Liver (tissue), 9 donors: ENCODE data around the gene PTPA. TPM values are rescaled to one million over a fixed set of nuclear protein-coding genes. Genes with fewer than 3 reads are reported as not detected.

ENCODE experiments used
- DNase-seq: peaks from one replicate; pipeline ENCODE4 v3.0.0-alpha.2; 2017; ENCODE audit warnings: low spot score
- H3K27ac ChIP-seq, 2 donors: one replicate each; pipeline ENCODE4 v1.7.0; 2013; ENCODE audit warnings: inconsistent platforms in 2 of 2, low read length in 2 of 2, control low read depth in 1 of 2, low read depth in 1 of 2, mild to moderate bottlenecking in 1 of 2
- H3K27me3 ChIP-seq, 4 donors: one replicate each; pipeline versions ENCODE4 v1.6.1 to v1.7.0; 2013; ENCODE audit warnings: low read length in 3 of 4, inconsistent platforms in 1 of 4, mild to moderate bottlenecking in 1 of 4, moderate library complexity in 1 of 4; ENCODE audit not compliant: control insufficient read depth in 4 of 4, insufficient read depth in 4 of 4
- H3K36me3 ChIP-seq, 4 donors: one replicate each; pipeline versions ENCODE4 v1.6.1 to v1.7.0; 2013; ENCODE audit warnings: low read length in 3 of 4, mild to moderate bottlenecking in 3 of 4, low read depth in 1 of 4, moderate library complexity in 1 of 4; ENCODE audit not compliant: control insufficient read depth in 4 of 4, insufficient read depth in 3 of 4
- H3K4me1 ChIP-seq, 4 donors: one replicate each; pipeline versions ENCODE4 v1.6.1 to v1.7.0; 2013; ENCODE audit warnings: low read length in 3 of 4, mild to moderate bottlenecking in 3 of 4, moderate library complexity in 1 of 4; ENCODE audit not compliant: control insufficient read depth in 4 of 4, insufficient read depth in 4 of 4
- H3K4me3 ChIP-seq, 3 donors: one replicate each; pipeline versions ENCODE4 v1.6.1 to v1.7.0; 2013; ENCODE audit warnings: low read length in 3 of 3, control low read depth in 1 of 3, low read depth in 1 of 3, mild to moderate bottlenecking in 1 of 3
- H3K9ac ChIP-seq, 2 donors: one replicate each; pipeline ENCODE4 v1.7.0; 2013; ENCODE audit warnings: low read length in 2 of 2, mild to moderate bottlenecking in 2 of 2, moderate library complexity in 2 of 2, control low read depth in 1 of 2, low read depth in 1 of 2
- H3K9me3 ChIP-seq, 4 donors: one replicate each; pipeline versions ENCODE4 v1.6.1 to v1.7.0; 2013; ENCODE audit warnings: low read length in 3 of 4; ENCODE audit not compliant: control insufficient read depth in 4 of 4
- ATF3 ChIP-seq: IDR thresholded peaks from 2 replicates; pipeline ENCODE4 v1.6.1; 2016; ENCODE audit warnings: antibody characterized with exemption
- CTCF ChIP-seq: fragments of 150-350 bp; IDR thresholded peaks from 2 replicates; pipeline ENCODE4 v1.5.1; 2017; ENCODE audit warnings: improper control_type of control experiment, low read depth, low read length; ENCODE audit not compliant: missing input control
- EGR1 ChIP-seq, 2 donors: IDR thresholded peaks; 2 replicates each; pipeline ENCODE4 v1.6.1; 2016 to 2018; ENCODE audit warnings: antibody characterized with exemption in 2 of 2, low read depth in 2 of 2
- FOXA1 ChIP-seq: IDR thresholded peaks from 2 replicates; pipeline ENCODE4 v1.6.1; 2016; ENCODE audit warnings: antibody characterized with exemption
- FOXA2 ChIP-seq: IDR thresholded peaks from 2 replicates; pipeline ENCODE4 v1.6.1; 2016; ENCODE audit warnings: antibody characterized with exemption
- GABPA ChIP-seq, 2 donors: IDR thresholded peaks in 1 of 2; conservative IDR thresholded peaks in 1 of 2; 2 replicates each; pipeline ENCODE4 v1.6.1; 2016; ENCODE audit warnings: antibody characterized with exemption in 2 of 2, mild to moderate bottlenecking in 1 of 2, moderate library complexity in 1 of 2
- HNF4A ChIP-seq, 2 donors: conservative IDR thresholded peaks; 2 replicates each; pipeline ENCODE4 v1.6.1; 2016; ENCODE audit warnings: antibody characterized with exemption in 2 of 2, mild to moderate bottlenecking in 2 of 2
- HNF4G ChIP-seq: IDR thresholded peaks from 2 replicates; pipeline ENCODE4 v1.6.1; 2016; ENCODE audit warnings: antibody characterized with exemption
- JUND ChIP-seq, 2 donors: IDR thresholded peaks; 2 replicates each; pipeline ENCODE4 v1.6.1; 2016; ENCODE audit warnings: antibody characterized with exemption in 2 of 2
- NR2F2 ChIP-seq: IDR thresholded peaks from 2 replicates; pipeline ENCODE4 v1.6.1; 2016; ENCODE audit warnings: antibody characterized with exemption
- REST ChIP-seq: IDR thresholded peaks from 2 replicates; pipeline ENCODE4 v1.6.1; 2016; ENCODE audit warnings: antibody characterized with exemption, mild to moderate bottlenecking
- RXRA ChIP-seq, 2 donors: IDR thresholded peaks; 2 replicates each; pipeline ENCODE4 v1.6.1; 2017 to 2018; ENCODE audit warnings: antibody characterized with exemption in 2 of 2, mild to moderate bottlenecking in 1 of 2
- SP1 ChIP-seq: IDR thresholded peaks from 2 replicates; pipeline ENCODE4 v1.6.1; 2018; ENCODE audit warnings: antibody characterized with exemption, mild to moderate bottlenecking
- TAF1 ChIP-seq: conservative IDR thresholded peaks from 2 replicates; pipeline ENCODE4 v1.6.1; 2016; ENCODE audit warnings: antibody characterized with exemption, mild to moderate bottlenecking
- YY1 ChIP-seq: IDR thresholded peaks from 2 replicates; pipeline ENCODE4 v1.6.1; 2016; ENCODE audit warnings: antibody characterized with exemption, mild to moderate bottlenecking
- WGBS: extraction: QIAGEN DNeasy Blood & Tissue Kit; methylation state at CpG from one replicate; pipeline ENCODE4 v1.1.7; 2013; 5-methylcytosine and 5-hydroxymethylcytosine counted together
- polyA plus RNA-seq, 2 donors: library from polyadenylated mRNA; stranded (reverse) in 1 of 2; unstranded in 1 of 2; fragments of 200-250 nt in 1 of 2; fragments of >200 nt in 1 of 2; fragmentation: Nextera tagmentation in 1 of 2; extraction: Ambion mirVana in 1 of 2; gene quantifications; one replicate each; pipeline versions ENCODE4 v1.2.1 to v1.2.3, GENCODE V29; 2013 to 2015
- total RNA-seq, 2 donors: library from RNA; depleted of rRNA; stranded (reverse); fragments of >200 nt; gene quantifications; one replicate each; pipeline ENCODE4 v1.2.3, GENCODE V29; 2014
- TF ChIP-seq, protein P1 (sequence below): IDR thresholded peaks from 2 replicates; pipeline ENCODE4 v1.6.1; 2016; ENCODE audit warnings: antibody characterized with exemption
- donor health status: healthy.
- donor health status: healthy.
- donor health status: healthy.
- donor health status: healthy.
- donor health status: healthy.

PTPA gene
- total and polyA plus RNA-seq, 4 donors, result 27.6 to 66.0 (median 38.4) TPM

DNA sequence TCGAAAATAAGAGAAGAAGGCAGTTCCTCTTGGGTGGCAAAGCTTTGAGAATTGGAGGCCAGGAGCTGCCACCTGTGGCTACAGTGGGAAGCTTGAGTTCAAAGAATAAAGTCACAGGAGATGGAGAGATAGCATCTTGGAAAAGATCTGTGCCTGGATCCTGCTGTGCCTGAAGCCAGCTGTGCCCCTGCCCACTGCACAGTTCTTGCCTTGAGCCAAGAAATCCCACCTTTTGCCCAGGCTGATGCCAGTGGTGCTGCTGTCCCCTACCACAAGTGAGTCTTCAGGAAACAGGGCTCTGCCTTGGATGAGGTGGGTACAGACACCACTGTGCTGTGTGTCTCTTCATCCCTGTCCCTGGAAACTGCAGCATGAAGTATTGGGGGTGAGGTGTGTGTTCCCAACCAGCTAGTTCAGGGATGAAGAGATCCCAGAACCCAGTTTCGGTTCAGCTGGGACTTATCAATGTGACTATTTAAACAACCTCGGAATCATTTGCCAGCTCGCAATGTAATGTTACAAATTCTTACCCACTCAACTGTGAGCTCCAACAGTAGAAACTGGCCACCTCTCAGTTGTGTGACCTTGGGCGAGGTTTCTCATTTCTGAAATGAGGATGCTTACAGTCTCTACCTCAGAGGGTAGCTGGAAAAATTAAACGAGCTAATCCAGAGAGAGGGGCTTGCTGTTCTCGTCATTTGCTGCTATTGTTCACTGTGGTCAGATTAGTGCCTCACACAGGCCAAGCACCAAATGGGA is 61.0 kb downstream of the PTPA start:
- Histone ChIP-seq H3K9ac (no peak overlapping the region), H3K9me3 (no peaks in the 10 kb centered on the region)

DNA sequence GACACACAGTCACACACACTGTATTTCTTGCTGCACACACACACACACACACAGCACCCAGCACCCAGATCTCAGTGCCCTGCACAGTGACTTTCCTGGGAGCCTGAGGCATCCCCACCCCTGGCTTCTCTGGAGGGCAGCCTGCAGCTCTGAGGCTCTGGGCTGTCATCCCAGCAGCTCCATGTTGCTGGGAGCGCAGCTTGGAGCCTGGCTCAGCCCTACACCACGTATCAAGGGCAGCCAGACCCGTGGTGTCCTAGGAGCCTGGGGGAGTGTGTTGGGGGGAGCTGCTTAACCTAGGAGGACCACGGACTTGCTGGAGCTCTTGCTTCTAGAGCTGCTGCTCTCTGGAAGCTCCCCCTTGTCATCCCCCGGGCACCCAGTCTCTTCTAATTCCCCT is 61.6 kb downstream of the PTPA start:
- Histone ChIP-seq H3K9ac (no peak overlapping the region), H3K9me3 (no peaks in the 10 kb centered on the region), H3K4me3 (no peak overlapping the region), H3K36me3 (no peaks in the 10 kb centered on the region), H3K27ac (no peak overlapping the region), H3K27me3 (no peaks in the 10 kb centered on the region), H3K4me1 (peaks cover 0 to 25% (median 5%) of the 10 kb centered on the region in 4 donors)
- WGBS, result 35% methylated on average over 5 of the region's 5 CpGs
- no peak for DNase-seq
- TF ChIP-seq NR2F2 (no peak), FOXA2 (no peak), SP1 (no peak), RXRA (IDR thresholded peaks at IDR 0.05) (no peak), JUND (IDR thresholded peaks at IDR 0.05) (no peak), CTCF (no peak), FOXA1 (no peak), HNF4A (conservative IDR thresholded peaks at IDR 0.05) (no peak), REST (no peak), GABPA (IDR thresholded peaks at IDR 0.05 in 1 of 2, conservative IDR thresholded peaks at IDR 0.05 in 1 of 2) (no peak), HNF4G (no peak), ATF3 (no peak), YY1 (no peak), EGR1 (IDR thresholded peaks at IDR 0.05; ENCODE audit: low read depth in 2 of 2) (no peak)
- TF ChIP-seq, protein P1, sequence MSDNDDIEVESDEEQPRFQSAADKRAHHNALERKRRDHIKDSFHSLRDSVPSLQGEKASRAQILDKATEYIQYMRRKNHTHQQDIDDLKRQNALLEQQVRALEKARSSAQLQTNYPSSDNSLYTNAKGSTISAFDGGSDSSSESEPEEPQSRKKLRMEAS, result no peak

More for the DNA sequence above, 61.0 kb downstream of the PTPA start:
- TF ChIP-seq NR2F2 (no peak), FOXA1 (no peak), ATF3 (no peak), TAF1 (no peak), EGR1 (IDR thresholded peaks at IDR 0.05; ENCODE audit: low read depth in 2 of 2) (no peak), REST (no peak)
- no peaks in the 10 kb centered on the region for H3K36me3 ChIP-seq
- peaks cover 0 to 28% (median 8%) of the 10 kb centered on the region in 4 donors for H3K4me1 ChIP-seq
- H3K27ac ChIP-seq, result no peak overlapping the region
- 70% methylated on average over 7 of the region's 7 CpGs for WGBS
- H3K27me3 ChIP-seq, result no peaks in the 10 kb centered on the region
- H3K4me3 ChIP-seq, result no peak overlapping the region
- DNase-seq, result no peak
